EL (cell line): ENCODE data around the gene CTNNBL1.

ENCODE experiments used
- DNase-seq: peaks from one replicate; pipeline ENCODE4 v3.0.0-alpha.2; 2016

CTNNBL1 gene

GRCh38 chr20:37789408-37789807 is 95.6 kb downstream of the CTNNBL1 start:
- no peak for DNase-seq

GRCh38 chr20:37790900-37791299 is 97.1 kb downstream of the CTNNBL1 start:
- DNase-seq, result no peak

- DNase-seq, result no peak
Observed at GRCh38 chr20:37796121-37796520, 102.3 kb downstream of the CTNNBL1 start.

GRCh38 chr20:37796733-37797132 is 102.9 kb downstream of the CTNNBL1 start:
- DNase-seq, result no peak

GRCh38 chr20:37797669-37798175 is 103.9 kb downstream of the CTNNBL1 start:
- no peak for DNase-seq

GRCh38 chr20:37798312-37798711 is 104.5 kb downstream of the CTNNBL1 start:
- DNase-seq, result no peak

- DNase-seq, result no peak
Observed at GRCh38 chr20:37800618-37801017, 106.8 kb downstream of the CTNNBL1 start.

GRCh38 chr20:37801921-37802320 is 108.1 kb downstream of the CTNNBL1 start:
- no peak for DNase-seq

- DNase-seq, result no peak
Observed at GRCh38 chr20:37803438-37804307, 109.8 kb downstream of the CTNNBL1 start.

- no peak for DNase-seq
Observed at GRCh38 chr20:37804584-37805566, 111.0 kb downstream of the CTNNBL1 start.

GRCh38 chr20:37807471-37808232 is 113.8 kb downstream of the CTNNBL1 start:
- DNase-seq, result no peak

- no peak for DNase-seq
Observed at GRCh38 chr20:37808233-37809070, 114.6 kb downstream of the CTNNBL1 start.

GRCh38 chr20:37810027-37810426 is 116.2 kb downstream of the CTNNBL1 start:
- DNase-seq, result no peak

- DNase-seq, result no peak
Observed at GRCh38 chr20:37816003-37816402, 122.2 kb downstream of the CTNNBL1 start.

- DNase-seq, result no peak
Observed at GRCh38 chr20:37816726-37817125, 122.9 kb downstream of the CTNNBL1 start.

- peak; percentile 74 for DNase-seq
Observed at GRCh38 chr20:37821696-37822095, 127.9 kb downstream of the CTNNBL1 start.

GRCh38 chr20:37822141-37822601 is 128.3 kb downstream of the CTNNBL1 start:
- DNase-seq, result peak; percentile 94

- peak; percentile 13 for DNase-seq
Observed at GRCh38 chr20:37823296-37823980, 129.6 kb downstream of the CTNNBL1 start.

GRCh38 chr20:37827605-37828004 is 133.8 kb downstream of the CTNNBL1 start:
- no peak for DNase-seq

- no peak for DNase-seq
Observed at GRCh38 chr20:37828684-37829083, 134.9 kb downstream of the CTNNBL1 start.

GRCh38 chr20:37829128-37829527 is 135.3 kb downstream of the CTNNBL1 start:
- DNase-seq, result no peak
